ENCODE data around the gene TRAPPC8.
"Not testable (repeated sequence)": the region's sequence is repeated elsewhere in the genome, so short reads cannot be mapped to it uniquely, and the experiment has no call there.

Gene TRAPPC8

GRCh38 chr18:31931886-31932240 lies 11.1 kb downstream of the TRAPPC8 start:
- TF ChIP-seq ZFX (IDR thresholded peaks at IDR 0.05) (no peak), CTCF (conservative IDR thresholded peaks at IDR 0.05) (no peak)
- H3K27ac ChIP-seq, result no peak overlapping the region

GRCh38 chr18:31931163-31931885 lies 11.6 kb downstream of the TRAPPC8 start:
- no peak overlapping the region for H3K27ac ChIP-seq
- TF ChIP-seq CTCF (conservative IDR thresholded peaks at IDR 0.05) (no peak), ZFX (IDR thresholded peaks at IDR 0.05) (no peak)

GRCh38 chr18:31929273-31929672 lies 13.7 kb downstream of the TRAPPC8 start:
- H3K27ac ChIP-seq, result no peak overlapping the region
- TF ChIP-seq CTCF (conservative IDR thresholded peaks at IDR 0.05) (no peak), ZFX (IDR thresholded peaks at IDR 0.05) (no peak)

GRCh38 chr18:31926988-31927387 lies 15.9 kb downstream of the TRAPPC8 start:
- H3K27ac ChIP-seq, result not testable (repeated sequence)

- TF ChIP-seq CTCF (conservative IDR thresholded peaks at IDR 0.05) (no peak), ZFX (IDR thresholded peaks at IDR 0.05) (no peak)
- H3K27ac ChIP-seq, result no peak overlapping the region
These were observed 22.7 kb downstream of the TRAPPC8 start for GRCh38 chr18:31920277-31920676.

GRCh38 chr18:31919366-31919765 lies 23.6 kb downstream of the TRAPPC8 start:
- H3K27ac ChIP-seq, result not testable (repeated sequence)

GRCh38 chr18:31918733-31919132 lies 24.2 kb downstream of the TRAPPC8 start:
- no peak overlapping the region for H3K27ac ChIP-seq
- no peak for TF ChIP-seq CTCF (conservative IDR thresholded peaks at IDR 0.05)
- TF ChIP-seq ZFX (IDR thresholded peaks at IDR 0.05), result no peak

GRCh38 chr18:31901063-31901462 lies 41.9 kb downstream of the TRAPPC8 start:
- no peak for TF ChIP-seq ZFX (IDR thresholded peaks at IDR 0.05)
- no peak for TF ChIP-seq CTCF (conservative IDR thresholded peaks at IDR 0.05)
- no peak overlapping the region for H3K27ac ChIP-seq

- H3K27ac ChIP-seq, result not testable (repeated sequence)
These were observed 43.2 kb downstream of the TRAPPC8 start for GRCh38 chr18:31899771-31900170.
